ENCODE results near the gene ZNF330. TPM values are rescaled to one million over a fixed set of nuclear protein-coding genes. Genes with fewer than 3 reads are reported as not detected.

ZNF330 gene
- total RNA-seq, 4 donors from 2014 or later = 31.2 to 44.9 (median 42.4) TPM

DNA sequence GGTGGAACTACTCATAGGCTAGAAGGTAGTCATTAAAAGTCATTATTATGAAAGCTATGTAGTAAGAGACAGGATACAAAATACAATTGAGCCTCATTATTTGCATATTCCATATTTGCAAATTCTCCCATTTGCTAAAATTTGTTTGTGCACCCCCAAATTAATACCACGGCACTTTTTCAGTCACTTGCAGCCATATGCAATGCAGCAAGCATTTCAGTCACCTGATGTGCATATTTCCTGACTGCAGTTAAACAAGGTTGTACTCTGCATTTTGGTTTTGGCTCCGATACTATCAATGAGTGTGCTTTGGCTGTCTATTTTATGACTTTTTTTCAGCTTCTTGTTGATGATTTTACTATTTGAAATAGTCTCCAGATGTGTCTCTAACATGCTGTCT lies 62.9 kb downstream of the ZNF330 start:
- no peak for TF ChIP-seq EP300 (IDR thresholded peaks at IDR 0.05)
- TF ChIP-seq POLR2AphosphoS5 (IDR thresholded peaks at IDR 0.05) = no peak
- no peak for TF ChIP-seq POLR2A (IDR thresholded peaks at IDR 0.05)
- TF ChIP-seq, protein P1, sequence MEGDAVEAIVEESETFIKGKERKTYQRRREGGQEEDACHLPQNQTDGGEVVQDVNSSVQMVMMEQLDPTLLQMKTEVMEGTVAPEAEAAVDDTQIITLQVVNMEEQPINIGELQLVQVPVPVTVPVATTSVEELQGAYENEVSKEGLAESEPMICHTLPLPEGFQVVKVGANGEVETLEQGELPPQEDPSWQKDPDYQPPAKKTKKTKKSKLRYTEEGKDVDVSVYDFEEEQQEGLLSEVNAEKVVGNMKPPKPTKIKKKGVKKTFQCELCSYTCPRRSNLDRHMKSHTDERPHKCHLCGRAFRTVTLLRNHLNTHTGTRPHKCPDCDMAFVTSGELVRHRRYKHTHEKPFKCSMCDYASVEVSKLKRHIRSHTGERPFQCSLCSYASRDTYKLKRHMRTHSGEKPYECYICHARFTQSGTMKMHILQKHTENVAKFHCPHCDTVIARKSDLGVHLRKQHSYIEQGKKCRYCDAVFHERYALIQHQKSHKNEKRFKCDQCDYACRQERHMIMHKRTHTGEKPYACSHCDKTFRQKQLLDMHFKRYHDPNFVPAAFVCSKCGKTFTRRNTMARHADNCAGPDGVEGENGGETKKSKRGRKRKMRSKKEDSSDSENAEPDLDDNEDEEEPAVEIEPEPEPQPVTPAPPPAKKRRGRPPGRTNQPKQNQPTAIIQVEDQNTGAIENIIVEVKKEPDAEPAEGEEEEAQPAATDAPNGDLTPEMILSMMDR (IDR thresholded peaks at IDR 0.05) = no peak
- no peak for ATAC-seq
- WGBS, 2 donors (ENCODE audit: low coverage in 1 of 2) = 74 to 100% methylated on average over 1 to 2 of the region's 2 CpGs

More for the DNA sequence above, 62.9 kb downstream of the ZNF330 start:
- Histone ChIP-seq H3K36me3 (no peaks in the 10 kb centered on the region), H3K27me3 (no peaks in the 10 kb centered on the region), H3K4me3 (no peak overlapping the region), H3K4me1 (no peaks in the 10 kb centered on the region), H3K27ac (no peak overlapping the region), H3K9me3 (no peaks in the 10 kb centered on the region)

Other genes starting within 250 kb of the ZNF330 start
- gene RNF150, start 87.4 kb upstream of the ZNF330 start, total RNA-seq = 10 to 100 TPM; 36.5 to 70.5 (median 59.9) TPM